ENCODE results near the gene OSBPL2.

Gene OSBPL2

GRCh38 chr20:62302341-62303061 lies 64.2 kb downstream of the OSBPL2 start, which contains the start of gene ADRM1:
Gene ADRM1 (plus strand): TSS chr20:62302997. CDS start chr20:62303569, 572 bp downstream.
- DNase-seq (ENCODE audit: low read depth): peak; percentile 80

GRCh38 chr20:62303062-62303339 lies 64.7 kb downstream of the OSBPL2 start:
- no peak for DNase-seq (ENCODE audit: low read depth)

GRCh38 chr20:62303340-62304226 lies 65.3 kb downstream of the OSBPL2 start:
- DNase-seq (ENCODE audit: low read depth): no peak

- DNase-seq (ENCODE audit: low read depth): no peak
Measured at GRCh38 chr20:62304331-62305148, 66.2 kb downstream of the OSBPL2 start.

GRCh38 chr20:62305149-62305764 lies 66.9 kb downstream of the OSBPL2 start:
- no peak for DNase-seq (ENCODE audit: low read depth)

GRCh38 chr20:62305765-62306413 lies 67.6 kb downstream of the OSBPL2 start:
- DNase-seq (ENCODE audit: low read depth): no peak

GRCh38 chr20:62306414-62307187 lies 68.3 kb downstream of the OSBPL2 start:
- no peak for DNase-seq (ENCODE audit: low read depth)

GRCh38 chr20:62307226-62308101 lies 69.1 kb downstream of the OSBPL2 start:
- no peak for DNase-seq (ENCODE audit: low read depth)

GRCh38 chr20:62308102-62308822 lies 69.9 kb downstream of the OSBPL2 start:
- no peak for DNase-seq (ENCODE audit: low read depth)

GRCh38 chr20:62309198-62309944 lies 71.0 kb downstream of the OSBPL2 start:
- no peak for DNase-seq (ENCODE audit: low read depth)

- no peak for DNase-seq (ENCODE audit: low read depth)
Measured at GRCh38 chr20:62309947-62310756, 71.8 kb downstream of the OSBPL2 start.

- DNase-seq (ENCODE audit: low read depth): no peak
Measured at GRCh38 chr20:62310757-62311121, 72.4 kb downstream of the OSBPL2 start.

- DNase-seq (ENCODE audit: low read depth): no peak
Measured at GRCh38 chr20:62311150-62311549, 72.8 kb downstream of the OSBPL2 start.

GRCh38 chr20:62311832-62312661 lies 73.7 kb downstream of the OSBPL2 start:
- DNase-seq (ENCODE audit: low read depth): no peak

- DNase-seq (ENCODE audit: low read depth): no peak
Measured at GRCh38 chr20:62312662-62312977, 74.3 kb downstream of the OSBPL2 start.

GRCh38 chr20:62313021-62313420 lies 74.7 kb downstream of the OSBPL2 start:
- no peak for DNase-seq (ENCODE audit: low read depth)
